Breast epithelium (tissue), 3 donors: Measurements from ENCODE around the gene CD302.

Experiments used
- CTCF ChIP-seq, 3 donors: fragments of 450-650 bp; IDR thresholded peaks; one replicate each; pipeline ENCODE4 v1.5.1; 2016 to 2017; ENCODE audit warnings: antibody characterized with exemption in 3 of 3, mild to moderate bottlenecking in 3 of 3, moderate library complexity in 3 of 3
- POLR2A ChIP-seq: fragments of 450-650 bp; IDR thresholded peaks from one replicate; pipeline ENCODE4 v1.6.1; 2016; ENCODE audit warnings: antibody characterized with exemption, mild to moderate bottlenecking, moderate library complexity

GRCh38 chr2:159797543-159798375 lies at the start of gene CD302:
- no peak for TF ChIP-seq CTCF (IDR thresholded peaks at IDR 0.05)
- TF ChIP-seq POLR2A = no peak
